Keratinocyte (primary cell): ENCODE data around the gene ACBD7. TPM values are rescaled to one million over a fixed set of nuclear protein-coding genes. Genes with fewer than 3 reads are reported as not detected.

Experiments
- DNase-seq: peaks from one replicate; pipeline ENCODE4 v3.0.0-alpha.2; 2011; ENCODE audit warnings: low read depth, missing footprints, low spot score
- FAIRE-seq: peaks from 2 replicates; lab custom pipeline; 2011; peaks lifted over from hg19 to GRCh38; lab: Jason Lieb, UNC
- H2AFZ ChIP-seq: 2 replicates; pipeline ENCODE4 v1.6.0; 2012; ENCODE audit warnings: low read length, control low read depth, inconsistent platforms; ENCODE audit not compliant: control insufficient read depth
- H3K27ac ChIP-seq: 2 replicates; pipeline ENCODE4 v1.5.1; 2011; ENCODE audit warnings: low read length; ENCODE audit not compliant: control insufficient read depth, insufficient read depth
- H3K27me3 ChIP-seq: 3 replicates; pipeline ENCODE4 v1.6.0; 2011; ENCODE audit warnings: low read length; ENCODE audit not compliant: control insufficient read depth, insufficient read depth; ENCODE audit errors: extremely low read depth
- H3K36me3 ChIP-seq, 2 experiments: 2 replicates in 1 of 2; 3 replicates in 1 of 2; pipeline ENCODE4 v1.5.1; 2011; ENCODE audit warnings: low read length in 2 of 2, mild to moderate bottlenecking in 1 of 2; ENCODE audit not compliant: control insufficient read depth in 2 of 2, insufficient read depth in 2 of 2; ENCODE audit errors: extremely low read depth in 1 of 2
- H3K4me1 ChIP-seq: 3 replicates; pipeline ENCODE4 v1.5.1; 2011; ENCODE audit warnings: low read length; ENCODE audit not compliant: control insufficient read depth, insufficient read depth; ENCODE audit errors: extremely low read depth
- H3K4me2 ChIP-seq: 3 replicates; pipeline ENCODE4 v1.6.0; 2011; ENCODE audit warnings: low read depth, low read length; ENCODE audit not compliant: control insufficient read depth, insufficient read depth; ENCODE audit errors: extremely low read depth
- H3K4me3 ChIP-seq, 3 experiments: fragments of 200-600 bp in 1 of 3; sonication (generic) in 1 of 3; 2 replicates in 2 of 3; 3 replicates in 1 of 3; pipeline ENCODE4 v1.5.1; 2011 to 2016; ENCODE audit warnings: low read length in 3 of 3, mild to moderate bottlenecking in 3 of 3, control low read depth in 2 of 3, inconsistent platforms in 1 of 3, low read depth in 1 of 3, mixed read lengths in 1 of 3, mixed run types in 1 of 3, moderate library complexity in 1 of 3; ENCODE audit not compliant: control insufficient read depth in 2 of 3, insufficient read depth in 2 of 3; ENCODE audit errors: extremely low read depth in 1 of 3
- H3K79me2 ChIP-seq: 2 replicates; pipeline ENCODE4 v1.6.0; 2012; ENCODE audit warnings: low read length; ENCODE audit not compliant: control insufficient read depth, insufficient read depth
- H3K9ac ChIP-seq: 3 replicates; pipeline ENCODE4 v1.6.0; 2011; ENCODE audit warnings: low read length; ENCODE audit not compliant: control insufficient read depth, insufficient read depth; ENCODE audit errors: extremely low read depth
- H3K9me1 ChIP-seq: 3 replicates; pipeline ENCODE4 v1.6.0; 2011; ENCODE audit warnings: low read length; ENCODE audit not compliant: control insufficient read depth, insufficient read depth; ENCODE audit errors: extremely low read depth
- H3K9me3 ChIP-seq: 2 replicates; pipeline ENCODE4 v1.5.1; 2012; ENCODE audit warnings: low read depth, low read length; ENCODE audit not compliant: control insufficient read depth
- H4K20me1 ChIP-seq: 3 replicates; pipeline ENCODE4 v1.6.0; 2011; ENCODE audit warnings: low read length; ENCODE audit not compliant: control insufficient read depth, insufficient read depth; ENCODE audit errors: extremely low read depth
- EZH2 ChIP-seq: IDR thresholded peaks from one replicate; pipeline ENCODE4 v1.6.1; 2012; ENCODE audit warnings: inconsistent platforms, mild to moderate bottlenecking, low read length, moderate library complexity
- dilution Hi-C: fragments of 300-500 bp; cut with MboI; formaldehyde crosslinking; loops from one replicate; pipeline ENCODE4 v1.7.0; 2020; ENCODE audit warnings: low sequenced_read_pairs; ENCODE audit not compliant: extremely low pct_ligation_motif_present
- polyA plus RNA-seq, 5 experiments: library from polyadenylated mRNA; depleted of rRNA in 3 of 5; stranded (reverse) in 3 of 5; stranded (forward) in 1 of 5; unstranded in 1 of 5; fragments of >200 nt; gene quantifications; 1 replicate in 1 of 5; 2 replicates in 3 of 5; 3 replicates in 1 of 5; pipeline versions ENCODE4 v1.2.1 to v1.2.3, GENCODE V29; 2011 to 2012; ENCODE audit warnings: missing spikeins in 2 of 5, low read depth in 1 of 5, low replicate concordance in 1 of 5
- TF ChIP-seq, protein P1 (sequence below), 3 experiments: IDR thresholded peaks in 1 of 3; conservative IDR thresholded peaks in 1 of 3; optimal IDR thresholded peaks in 1 of 3; 2 replicates in 2 of 3; 3 replicates in 1 of 3; pipeline versions ENCODE3 to v1.5.1; 2011; ENCODE audit warnings: low read length in 3 of 3, mild to moderate bottlenecking in 3 of 3, moderate library complexity in 2 of 3, control low read depth in 1 of 3, inconsistent platforms in 1 of 3; ENCODE audit not compliant: insufficient read depth in 2 of 3; ENCODE audit errors: extremely low read depth in 1 of 3

Gene ACBD7
- polyA plus RNA-seq, 1 donor (not counting 4 experiments of a cell fraction or from before 2014, with no cell fraction given): 0.20 TPM

DNA sequence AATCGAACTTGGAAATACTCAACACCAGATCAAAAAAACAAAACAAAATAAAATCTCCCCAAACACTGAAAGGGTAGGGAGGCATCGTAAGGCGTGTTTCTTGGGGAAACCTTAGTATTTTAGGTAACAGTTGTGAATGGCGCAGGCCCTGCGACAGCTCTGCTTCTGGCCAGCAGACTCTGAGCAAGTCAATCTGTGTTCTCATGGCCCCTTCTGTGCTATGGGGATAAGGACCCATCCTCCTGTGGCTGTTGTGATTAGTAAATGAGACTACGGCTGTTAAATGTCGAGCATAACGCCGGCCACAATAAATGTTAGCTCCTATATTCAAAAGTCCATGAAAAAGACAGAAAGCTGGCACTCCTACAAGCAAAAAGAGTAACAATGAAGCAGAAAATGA, 35.6 kb upstream of the ACBD7 start:
- no peaks in the 10 kb centered on the region for H4K20me1 ChIP-seq
- no peaks in the 10 kb centered on the region for H3K9me1 ChIP-seq
- TF ChIP-seq, protein P1, sequence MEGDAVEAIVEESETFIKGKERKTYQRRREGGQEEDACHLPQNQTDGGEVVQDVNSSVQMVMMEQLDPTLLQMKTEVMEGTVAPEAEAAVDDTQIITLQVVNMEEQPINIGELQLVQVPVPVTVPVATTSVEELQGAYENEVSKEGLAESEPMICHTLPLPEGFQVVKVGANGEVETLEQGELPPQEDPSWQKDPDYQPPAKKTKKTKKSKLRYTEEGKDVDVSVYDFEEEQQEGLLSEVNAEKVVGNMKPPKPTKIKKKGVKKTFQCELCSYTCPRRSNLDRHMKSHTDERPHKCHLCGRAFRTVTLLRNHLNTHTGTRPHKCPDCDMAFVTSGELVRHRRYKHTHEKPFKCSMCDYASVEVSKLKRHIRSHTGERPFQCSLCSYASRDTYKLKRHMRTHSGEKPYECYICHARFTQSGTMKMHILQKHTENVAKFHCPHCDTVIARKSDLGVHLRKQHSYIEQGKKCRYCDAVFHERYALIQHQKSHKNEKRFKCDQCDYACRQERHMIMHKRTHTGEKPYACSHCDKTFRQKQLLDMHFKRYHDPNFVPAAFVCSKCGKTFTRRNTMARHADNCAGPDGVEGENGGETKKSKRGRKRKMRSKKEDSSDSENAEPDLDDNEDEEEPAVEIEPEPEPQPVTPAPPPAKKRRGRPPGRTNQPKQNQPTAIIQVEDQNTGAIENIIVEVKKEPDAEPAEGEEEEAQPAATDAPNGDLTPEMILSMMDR (optimal IDR thresholded peaks at IDR 0.05 in 1 of 3, IDR thresholded peaks at IDR 0.05 in 1 of 3, conservative IDR thresholded peaks at IDR 0.05 in 1 of 3; ENCODE audit: extremely low read depth in 1 of 3, insufficient read depth in 2 of 3, low read length in 3 of 3): no peak
- TF ChIP-seq EZH2: no peak
- H3K9me3 ChIP-seq: no peaks in the 10 kb centered on the region
- peaks cover 24% of the 10 kb centered on the region for H3K4me1 ChIP-seq
- no peak overlapping the region for H2AFZ ChIP-seq
- DNase-seq (no peak), FAIRE-seq (no peak)
- no peaks in the 10 kb centered on the region for H3K79me2 ChIP-seq
- H3K9ac ChIP-seq: peak overlapping the region; percentile 22
- peak overlapping the region; percentile 35 for H3K4me2 ChIP-seq
- H3K4me3 ChIP-seq: no peak overlapping the region
- H3K27me3 ChIP-seq: no peaks in the 10 kb centered on the region
- dilution Hi-C loops: no loop called here
- H3K27ac ChIP-seq: peak overlapping the region; percentile 72
- peaks cover 7 to 9% of the 10 kb centered on the region in 2 experiments for H3K36me3 ChIP-seq

DNA sequence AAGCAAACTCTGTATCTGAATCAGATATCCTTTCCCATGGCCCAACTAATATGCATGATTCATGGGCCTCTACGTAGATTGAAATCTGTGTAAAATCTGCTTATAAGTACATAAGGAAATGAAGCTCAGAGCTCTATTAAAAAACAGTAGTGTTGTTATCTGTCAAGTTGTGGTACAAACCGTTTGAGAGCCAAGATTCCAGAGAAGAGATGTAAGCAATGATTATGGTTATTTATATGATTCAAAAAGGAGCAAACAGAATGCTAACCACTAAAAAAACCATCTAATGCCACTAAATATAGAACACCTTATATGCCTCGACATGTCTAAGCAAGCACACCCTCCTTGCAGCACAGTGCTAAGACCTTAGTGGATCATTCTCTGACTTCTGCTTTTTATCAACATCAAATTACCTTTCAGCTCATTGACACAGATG, 35.2 kb upstream of the ACBD7 start:
- H3K36me3 ChIP-seq: peaks cover 9 to 13% of the 10 kb centered on the region in 2 experiments
- H3K4me2 ChIP-seq: peak overlapping the region; percentile 41
- H2AFZ ChIP-seq: no peak overlapping the region
- peaks cover 24% of the 10 kb centered on the region for H3K4me1 ChIP-seq
- peak overlapping the region; percentile 22 for H3K9ac ChIP-seq
- TF ChIP-seq EZH2: no peak
- TF ChIP-seq, protein P1 (optimal IDR thresholded peaks at IDR 0.05 in 1 of 3, IDR thresholded peaks at IDR 0.05 in 1 of 3, conservative IDR thresholded peaks at IDR 0.05 in 1 of 3; ENCODE audit: extremely low read depth in 1 of 3, insufficient read depth in 2 of 3, low read length in 3 of 3): no peak
- no peaks in the 10 kb centered on the region for H3K9me1 ChIP-seq
- H3K9me3 ChIP-seq: no peaks in the 10 kb centered on the region
- H3K79me2 ChIP-seq: no peaks in the 10 kb centered on the region
- peak; percentile 86 for FAIRE-seq
- dilution Hi-C loops: no loop called here
- H3K27me3 ChIP-seq: no peaks in the 10 kb centered on the region
- peak overlapping the region; percentile 72 for H3K27ac ChIP-seq
- H3K4me3 ChIP-seq: peak overlapping the region in 1 of 3 experiments; percentile 28
- H4K20me1 ChIP-seq: no peaks in the 10 kb centered on the region
- peak; percentile 60 for DNase-seq
